Gastroesophageal sphincter (tissue), 4 donors: ENCODE measurements around the gene TALDO1. TPM values are rescaled to one million over a fixed set of nuclear protein-coding genes. Genes with fewer than 3 reads are reported as not detected.

Experiments used
- ATAC-seq: fragments of 150-250 bp; one replicate; pipeline ENCODE4 v1.9.1; 2016; ENCODE audit warnings: mild to moderate bottlenecking, moderate library complexity
- H3K27ac ChIP-seq, 4 donors: fragments of 200-600 bp; sonication (generic) in 3 of 4; 1 replicate in 3 of 4; 2 replicates in 1 of 4; pipeline ENCODE4 v1.5.1; 2016 to 2019
- H3K27me3 ChIP-seq: fragments of 200-600 bp; sonication (generic); one replicate; pipeline ENCODE4 v1.5.1; 2019
- H3K36me3 ChIP-seq, 2 donors: fragments of 200-600 bp; sonication (generic); one replicate each; pipeline ENCODE4 v1.5.1; 2019; ENCODE audit warnings: control low read depth in 1 of 2
- H3K4me1 ChIP-seq, 3 donors: fragments of 200-600 bp; sonication (generic); 1 replicate in 2 of 3; 2 replicates in 1 of 3; pipeline ENCODE4 v1.5.1; 2016 to 2019; ENCODE audit warnings: control low read depth in 2 of 3
- H3K4me3 ChIP-seq, 2 donors: fragments of 200-600 bp; sonication (generic); one replicate each; pipeline ENCODE4 v1.5.1; 2019; ENCODE audit warnings: mild to moderate bottlenecking in 1 of 2, moderate library complexity in 1 of 2
- H3K9me3 ChIP-seq, 3 donors: fragments of 200-600 bp; sonication (generic); one replicate each; pipeline ENCODE4 v1.5.1; 2017 to 2019; ENCODE audit warnings: control low read depth in 2 of 3
- EP300 ChIP-seq: sonication (generic); formaldehyde crosslinking; IDR thresholded peaks from one replicate; pipeline ENCODE4 v1.6.1; 2017; ENCODE audit warnings: antibody characterized with exemption, mild to moderate bottlenecking
- POLR2A ChIP-seq, 2 donors: fragments of 450-650 bp; IDR thresholded peaks; one replicate each; pipeline ENCODE4 v1.6.1; 2017; ENCODE audit warnings: antibody characterized with exemption in 2 of 2, mild to moderate bottlenecking in 2 of 2, moderate library complexity in 1 of 2
- POLR2AphosphoS5 ChIP-seq: sonication (generic); formaldehyde crosslinking; IDR thresholded peaks from one replicate; pipeline ENCODE4 v1.6.1; 2017; ENCODE audit warnings: antibody characterized with exemption
- WGBS, 2 donors: methylation state at CpG; one replicate each; pipeline ENCODE4 v1.1.5; 2018; ENCODE audit warnings: low coverage in 1 of 2; 5-methylcytosine and 5-hydroxymethylcytosine counted together
- total RNA-seq, 4 donors: library from RNA; depleted of rRNA; stranded (reverse); fragments of >200 nt; gene quantifications; one replicate each; pipeline ENCODE4 v1.1.0, GENCODE V29; 2016
- TF ChIP-seq, protein P1 (sequence below), 4 experiments: fragments of 200-600 bp in 2 of 4; fragments of 450-650 bp in 2 of 4; sonication (generic) in 1 of 4; IDR thresholded peaks; one replicate each; pipeline ENCODE4 v1.5.1; 2017 to 2019; ENCODE audit warnings: antibody characterized with exemption in 4 of 4, mild to moderate bottlenecking in 2 of 4, moderate library complexity in 2 of 4

Gene TALDO1
- total RNA-seq, 4 donors from 2014 or later = 161 to 201 (median 185) TPM

DNA sequence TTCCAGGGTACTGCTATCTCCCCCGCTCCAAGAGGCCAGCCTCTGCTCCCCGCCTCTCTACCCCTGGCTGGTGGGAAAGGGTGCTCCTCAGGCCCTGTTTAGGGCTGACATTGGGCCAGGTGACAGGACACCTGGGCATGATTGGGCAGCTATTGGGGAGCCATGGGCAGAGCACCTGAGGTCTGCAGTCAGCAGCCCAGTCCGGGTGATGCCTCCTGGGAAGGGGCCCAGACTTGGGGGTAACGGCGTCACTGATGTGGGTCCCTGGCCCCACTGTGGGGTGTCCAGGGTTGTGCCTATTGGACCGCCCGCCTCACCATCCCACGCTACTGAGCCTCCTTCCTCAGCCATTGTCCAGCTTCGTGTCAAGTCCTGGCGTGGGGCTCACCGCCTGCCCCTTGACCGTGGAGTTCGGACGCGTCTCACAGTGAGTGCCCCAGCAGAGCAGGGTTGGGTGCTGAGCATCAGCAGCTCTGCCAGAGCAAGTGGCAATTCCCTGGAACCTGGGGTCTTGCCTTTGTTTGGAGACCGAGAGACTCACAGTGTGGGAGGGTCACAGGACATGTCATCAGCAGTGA is 32.8 kb downstream of the TALDO1 start:
- H3K9me3 ChIP-seq = no peaks in the 10 kb centered on the region
- H3K4me1 ChIP-seq = peaks cover 0 to 54% (median 20%) of the 10 kb centered on the region in 3 donors
- TF ChIP-seq POLR2AphosphoS5 (no peak), EP300 (no peak), POLR2A (IDR thresholded peaks at IDR 0.05) (no peak)
- TF ChIP-seq, protein P1, sequence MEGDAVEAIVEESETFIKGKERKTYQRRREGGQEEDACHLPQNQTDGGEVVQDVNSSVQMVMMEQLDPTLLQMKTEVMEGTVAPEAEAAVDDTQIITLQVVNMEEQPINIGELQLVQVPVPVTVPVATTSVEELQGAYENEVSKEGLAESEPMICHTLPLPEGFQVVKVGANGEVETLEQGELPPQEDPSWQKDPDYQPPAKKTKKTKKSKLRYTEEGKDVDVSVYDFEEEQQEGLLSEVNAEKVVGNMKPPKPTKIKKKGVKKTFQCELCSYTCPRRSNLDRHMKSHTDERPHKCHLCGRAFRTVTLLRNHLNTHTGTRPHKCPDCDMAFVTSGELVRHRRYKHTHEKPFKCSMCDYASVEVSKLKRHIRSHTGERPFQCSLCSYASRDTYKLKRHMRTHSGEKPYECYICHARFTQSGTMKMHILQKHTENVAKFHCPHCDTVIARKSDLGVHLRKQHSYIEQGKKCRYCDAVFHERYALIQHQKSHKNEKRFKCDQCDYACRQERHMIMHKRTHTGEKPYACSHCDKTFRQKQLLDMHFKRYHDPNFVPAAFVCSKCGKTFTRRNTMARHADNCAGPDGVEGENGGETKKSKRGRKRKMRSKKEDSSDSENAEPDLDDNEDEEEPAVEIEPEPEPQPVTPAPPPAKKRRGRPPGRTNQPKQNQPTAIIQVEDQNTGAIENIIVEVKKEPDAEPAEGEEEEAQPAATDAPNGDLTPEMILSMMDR (IDR thresholded peaks at IDR 0.05) = no peak
- no peak for ATAC-seq
- no peaks in the 10 kb centered on the region for H3K27me3 ChIP-seq
- peaks cover 0 to 16% of the 10 kb centered on the region in 2 donors for H3K36me3 ChIP-seq
- no peak overlapping the region for H3K27ac ChIP-seq
- H3K4me3 ChIP-seq = no peak overlapping the region
- no CpG with 5 or more reads among the region's 16 CpGs for WGBS, 2 donors

DNA sequence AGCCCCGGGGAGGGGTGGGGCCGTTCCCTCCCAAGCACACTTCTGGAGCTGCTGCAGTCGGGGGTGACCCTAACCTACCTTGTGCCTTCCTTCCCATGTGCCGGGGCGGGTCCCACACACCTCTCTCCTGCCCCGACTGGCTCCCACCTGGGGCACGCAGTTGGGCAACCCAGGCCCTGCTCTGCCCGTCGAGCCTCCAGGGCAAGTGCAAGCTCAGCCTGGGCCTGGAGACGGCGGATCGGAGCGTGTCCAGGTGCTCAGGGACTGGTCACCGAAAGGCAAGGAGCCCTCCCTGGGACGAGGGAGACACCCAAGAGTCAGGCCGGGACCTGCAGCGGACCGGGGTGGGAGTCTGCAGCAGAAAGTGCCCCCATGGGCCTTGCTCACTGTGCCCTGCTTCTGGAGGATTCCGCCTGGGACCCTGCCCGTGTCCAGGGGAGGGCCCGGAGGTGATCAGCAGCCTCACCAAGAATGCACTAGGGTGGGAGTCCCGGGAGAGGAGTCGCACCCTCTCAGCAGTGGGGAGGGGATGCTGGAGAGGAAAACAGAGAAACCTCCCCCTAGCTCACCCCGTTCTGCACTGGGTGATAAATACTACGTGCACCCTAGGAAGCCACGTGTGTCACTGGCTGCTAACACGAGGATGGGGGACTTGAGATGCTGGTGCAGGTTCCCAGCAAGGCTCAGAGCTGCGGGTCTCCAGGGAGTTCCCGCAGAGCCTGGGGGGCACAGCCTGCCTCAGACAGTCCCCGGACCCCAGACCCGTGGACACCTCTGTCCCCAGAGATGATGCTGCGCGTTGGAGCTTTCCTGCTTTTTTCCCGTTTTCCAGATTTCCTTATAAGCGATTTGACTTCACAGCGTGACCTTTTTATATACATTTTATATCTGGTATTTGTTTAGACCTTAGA is 35.3 kb downstream of the TALDO1 start:
- ATAC-seq = no peak

DNA sequence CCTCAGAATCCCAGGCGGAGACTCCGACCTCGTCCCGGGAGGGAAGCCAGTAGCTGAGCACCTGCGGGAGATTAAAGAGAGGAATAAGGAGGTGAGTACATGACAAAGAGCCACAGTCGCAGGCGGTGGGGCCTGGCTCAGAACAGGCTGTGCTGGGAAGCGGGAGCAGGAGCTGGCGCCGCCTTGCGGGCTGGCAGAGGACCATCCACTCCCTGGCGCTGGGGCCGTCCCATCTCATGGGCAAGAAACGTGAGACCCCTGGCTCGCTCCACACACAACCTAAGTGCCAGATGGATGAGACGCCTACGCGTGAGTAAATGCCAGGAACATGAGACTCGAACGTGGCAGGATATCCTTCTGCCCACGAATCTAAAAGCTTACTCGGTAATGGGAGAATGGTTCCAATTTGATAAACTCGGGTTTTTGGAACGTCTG is 36.3 kb downstream of the TALDO1 start:
- H3K27me3 ChIP-seq = peaks cover 11% of the 10 kb centered on the region
- TF ChIP-seq, protein P1 (IDR thresholded peaks at IDR 0.05) = peak in 3 of 4 experiments; percentile 53 to 71 (median 69)
- TF ChIP-seq POLR2A (IDR thresholded peaks at IDR 0.05) (no peak), POLR2AphosphoS5 (peak; percentile 57), EP300 (no peak)
- WGBS, 2 donors = 5 to 40% methylated on average over 2 to 24 of the region's 24 CpGs
- H3K4me1 ChIP-seq = peaks cover 0 to 27% (median 0%) of the 10 kb centered on the region in 3 donors
- peaks cover 0 to 16% of the 10 kb centered on the region in 2 donors for H3K36me3 ChIP-seq
- ATAC-seq = peak; percentile 84
- no peak overlapping the region for H3K4me3 ChIP-seq
- H3K27ac ChIP-seq = peak overlapping the region in 3 of 4 donors; percentile 22 to 39 (median 32)
- no peaks in the 10 kb centered on the region for H3K9me3 ChIP-seq

More for the DNA sequence above, 35.3 kb downstream of the TALDO1 start:
- 41 to 53% methylated on average over 2 to 7 of the region's 36 CpGs for WGBS, 2 donors
- no peak for TF ChIP-seq POLR2A (IDR thresholded peaks at IDR 0.05)
- TF ChIP-seq POLR2AphosphoS5 = no peak
- TF ChIP-seq EP300 = no peak
- TF ChIP-seq, protein P1 (IDR thresholded peaks at IDR 0.05) = no peak
- peak overlapping the region in 1 of 4 donors; percentile 39 for H3K27ac ChIP-seq
- peaks cover 0 to 16% of the 10 kb centered on the region in 2 donors for H3K36me3 ChIP-seq
- no peaks in the 10 kb centered on the region for H3K9me3 ChIP-seq
- peaks cover 0 to 37% (median 6%) of the 10 kb centered on the region in 3 donors for H3K4me1 ChIP-seq
- no peak overlapping the region for H3K4me3 ChIP-seq
- peaks cover 2% of the 10 kb centered on the region for H3K27me3 ChIP-seq

DNA sequence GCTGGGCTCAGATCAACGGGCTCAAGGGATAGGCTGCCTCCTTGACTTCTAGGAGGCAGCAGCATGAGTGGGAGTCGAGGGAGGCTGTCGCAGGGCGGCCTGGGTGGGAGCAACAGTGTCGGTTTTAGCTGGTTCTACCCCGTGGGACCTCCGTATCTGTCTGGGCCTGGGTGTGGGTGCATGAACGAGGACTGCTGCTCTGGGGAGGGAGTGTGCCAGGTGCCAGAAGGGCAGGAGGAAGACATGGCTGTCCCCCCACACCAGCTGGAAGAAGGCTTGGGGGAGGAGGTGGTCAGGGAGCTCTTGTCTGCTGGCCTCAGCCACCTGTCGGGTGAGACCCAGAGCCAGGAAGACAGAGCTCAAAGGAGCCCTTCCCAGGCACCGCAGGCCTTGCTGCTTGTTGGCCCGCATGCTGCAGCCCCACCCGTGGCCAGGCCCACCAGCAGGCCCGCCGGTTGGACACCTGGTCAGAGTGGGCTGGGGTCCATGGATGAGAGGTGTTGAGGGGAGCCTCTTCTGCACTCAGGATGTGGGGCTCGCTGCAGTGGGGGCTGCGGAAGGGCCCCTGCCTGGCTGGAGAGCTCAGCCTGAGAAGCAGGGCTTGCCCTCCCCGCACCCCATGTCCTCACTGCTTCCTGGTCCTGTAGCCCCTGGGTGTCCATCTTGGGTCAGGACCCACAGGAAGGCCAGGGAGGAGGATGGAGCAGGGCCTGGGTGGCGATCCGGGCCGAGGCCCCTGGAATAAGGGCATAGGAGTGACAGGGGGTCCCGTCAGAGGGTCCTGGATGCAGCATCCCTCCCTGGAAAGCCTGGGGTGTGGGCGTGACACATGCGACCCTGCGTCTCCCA is 39.2 kb downstream of the TALDO1 start:
- no peaks in the 10 kb centered on the region for H3K9me3 ChIP-seq
- WGBS, 2 donors = 50 to 81% methylated on average over 1 to 3 of the region's 24 CpGs
- TF ChIP-seq EP300 (no peak), POLR2AphosphoS5 (no peak), POLR2A (IDR thresholded peaks at IDR 0.05) (no peak)
- TF ChIP-seq, protein P1 (IDR thresholded peaks at IDR 0.05) = no peak
- H3K27ac ChIP-seq = no peak overlapping the region
- peaks cover 40% of the 10 kb centered on the region for H3K27me3 ChIP-seq
- peaks cover 0 to 32% (median 3%) of the 10 kb centered on the region in 3 donors for H3K4me1 ChIP-seq
- H3K4me3 ChIP-seq = no peak overlapping the region
- H3K36me3 ChIP-seq = peaks cover 0 to 12% of the 10 kb centered on the region in 2 donors
- ATAC-seq = no peak
